HG02571 (cell line): ENCODE measurements around the gene SHH.

ENCODE experiments used
- ATAC-seq: cut with Tn5 transposase; IDR thresholded peaks from one replicate; pipeline ENCODE4 v1.9.1; 2021; ENCODE audit warnings: mild to moderate bottlenecking, moderate library complexity; ENCODE audit not compliant: unreplicated experiment

Gene SHH

DNA sequence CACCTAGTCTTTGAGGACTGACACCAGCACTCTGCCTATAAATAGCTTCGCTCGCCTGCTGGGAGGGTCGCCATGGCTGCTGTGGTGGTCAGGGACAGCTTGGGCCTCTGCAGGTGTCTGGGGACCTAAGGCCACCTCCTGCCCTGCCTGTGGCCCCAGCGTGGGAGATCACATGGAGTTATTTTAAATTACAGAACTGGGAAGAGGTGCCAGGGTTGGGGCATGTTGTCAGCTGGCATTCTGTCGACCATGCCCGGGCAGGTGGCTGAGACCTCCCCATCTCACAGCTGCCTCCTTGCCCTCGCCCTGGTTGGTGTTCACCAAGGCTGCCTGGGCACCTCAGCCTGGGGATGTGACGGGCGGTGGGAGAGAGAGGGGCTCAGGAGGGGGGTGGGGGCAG lies 18.1 kb downstream of the SHH start:
- ATAC-seq: no peak

DNA sequence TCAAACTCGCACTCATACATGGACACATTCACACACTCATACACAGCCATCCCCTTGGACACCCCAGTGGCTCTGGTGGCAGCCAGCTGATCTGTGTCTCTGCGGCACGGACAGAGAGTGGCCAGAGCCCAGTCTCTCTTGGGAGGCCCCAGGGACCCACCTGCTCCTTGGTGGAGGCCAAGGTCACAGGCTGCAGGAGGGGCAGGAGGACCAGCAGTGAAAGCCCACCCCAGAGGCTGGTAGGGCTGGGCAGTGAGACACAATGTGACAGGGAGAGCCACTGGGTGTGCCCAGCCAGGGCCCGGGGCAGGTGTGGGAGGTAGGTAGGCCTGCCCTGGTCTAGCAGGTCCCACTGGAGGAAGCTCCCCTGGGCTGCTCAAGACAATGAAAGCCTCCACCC lies 18.5 kb downstream of the SHH start:
- ATAC-seq: no peak

DNA sequence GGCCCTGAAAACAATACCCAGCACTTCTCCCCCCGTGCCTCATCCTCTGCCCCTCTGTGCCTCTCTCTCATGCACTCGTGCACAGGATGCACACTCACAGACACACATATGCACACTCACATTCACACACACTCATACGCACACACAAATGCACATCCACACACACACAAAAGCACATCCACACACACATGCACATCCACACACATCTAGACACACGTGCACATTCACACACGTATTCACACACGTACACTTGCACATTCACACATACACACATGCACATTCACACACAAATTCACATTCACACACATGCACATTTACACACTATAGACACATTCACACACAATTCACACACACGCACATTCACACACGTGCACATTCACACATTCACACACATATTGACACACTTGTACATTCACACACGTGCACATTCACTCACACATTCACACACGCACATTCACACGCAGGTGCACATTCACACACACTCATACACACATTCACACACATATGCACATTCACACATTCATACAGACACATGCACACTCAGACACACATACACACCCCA lies 19.2 kb downstream of the SHH start:
- no peak for ATAC-seq

DNA sequence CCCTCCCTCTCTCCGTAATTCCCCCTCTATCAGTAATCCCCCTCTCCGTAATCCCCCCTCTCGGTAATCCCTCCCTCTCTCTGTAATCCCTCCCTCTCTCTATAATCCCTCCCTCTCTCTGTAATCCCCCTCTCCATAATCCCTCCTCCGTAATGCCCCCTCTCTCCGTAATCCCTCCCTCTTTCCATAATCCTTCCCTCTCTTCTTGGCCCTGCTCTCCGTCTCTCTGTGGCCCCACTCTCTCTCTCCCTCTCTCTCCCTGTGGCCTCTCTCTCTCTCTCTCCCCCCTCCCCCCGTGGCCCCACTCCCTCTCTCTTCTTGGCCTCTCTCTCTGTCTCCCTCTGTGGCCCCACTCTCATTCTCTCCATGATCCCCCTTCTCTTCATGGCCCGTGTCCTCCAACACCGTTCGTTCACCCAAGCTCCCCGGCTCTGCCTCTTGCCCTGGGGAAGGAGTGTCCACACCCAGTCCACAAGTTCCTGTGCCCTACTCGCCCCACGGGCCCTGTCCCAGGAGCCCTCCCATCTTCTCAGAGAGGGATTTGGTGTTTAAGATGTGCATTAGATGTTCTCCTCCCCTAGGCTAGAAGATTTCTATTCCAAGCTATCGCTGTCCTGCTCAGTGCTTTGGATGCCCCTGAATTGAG lies 19.8 kb downstream of the SHH start:
- no peak for ATAC-seq

DNA sequence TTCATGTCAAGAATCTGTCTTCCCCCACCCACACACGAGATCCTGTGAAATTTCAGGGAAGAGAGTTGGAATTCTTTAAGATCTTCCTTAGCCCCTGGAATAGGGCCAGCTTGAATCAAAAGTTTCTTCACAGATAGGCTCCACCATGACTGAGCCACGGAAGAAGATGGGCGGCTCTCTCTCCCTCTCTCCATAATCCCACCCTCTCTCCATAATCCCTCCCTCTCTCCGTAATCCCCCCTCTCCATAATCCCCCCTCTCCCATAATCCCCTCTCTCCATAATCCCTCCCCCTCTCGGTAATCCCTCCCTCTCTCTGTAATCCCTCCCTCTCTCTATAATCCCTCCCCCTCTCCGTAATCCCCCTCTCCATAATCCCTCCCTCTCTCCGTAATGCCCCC lies 20.4 kb downstream of the SHH start:
- no peak for ATAC-seq

DNA sequence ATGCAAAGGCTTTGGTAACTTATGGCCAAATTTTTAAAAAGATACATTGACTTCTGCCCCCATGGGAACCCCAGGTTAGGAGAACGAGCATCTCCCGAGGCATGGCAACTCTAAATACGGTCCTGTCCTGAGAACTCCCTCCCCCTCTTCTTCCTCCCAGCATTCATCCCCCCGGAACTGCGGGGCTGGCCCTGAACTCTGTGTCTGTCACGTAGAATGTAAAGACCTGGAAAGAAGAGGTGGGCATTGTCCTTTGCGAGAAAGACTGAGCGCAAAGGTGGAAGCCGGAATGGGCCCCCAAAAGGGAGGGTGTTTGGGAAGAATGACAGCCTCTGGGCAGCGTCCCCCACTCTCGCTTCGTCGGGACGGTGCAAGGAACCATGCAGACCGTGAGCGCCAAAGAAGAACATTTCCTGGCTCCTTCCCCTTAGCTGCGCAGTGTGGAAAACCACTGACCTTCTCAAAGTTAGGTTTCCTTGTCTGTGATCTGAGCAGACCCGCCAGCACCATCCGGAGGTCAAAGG lies 21.0 kb downstream of the SHH start:
- ATAC-seq: no peak

DNA sequence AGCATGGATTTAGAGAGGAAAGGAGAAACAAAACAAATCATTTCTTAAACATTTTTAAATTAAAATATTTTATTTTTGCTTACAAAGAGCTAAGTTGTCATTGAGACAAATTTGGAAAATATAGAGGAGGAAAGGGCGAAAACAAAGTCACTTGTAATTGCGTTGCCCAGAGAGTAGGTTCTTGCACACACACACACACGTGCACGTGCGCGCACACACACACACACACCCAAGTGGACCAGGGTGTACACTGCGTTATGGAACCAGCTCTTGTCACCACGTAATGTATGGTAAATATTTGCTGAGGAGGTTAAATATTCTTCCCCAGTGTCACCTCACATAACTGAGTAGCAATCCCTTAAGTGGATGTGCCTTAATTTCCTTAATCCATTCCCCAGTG lies 21.6 kb downstream of the SHH start:
- no peak for ATAC-seq

DNA sequence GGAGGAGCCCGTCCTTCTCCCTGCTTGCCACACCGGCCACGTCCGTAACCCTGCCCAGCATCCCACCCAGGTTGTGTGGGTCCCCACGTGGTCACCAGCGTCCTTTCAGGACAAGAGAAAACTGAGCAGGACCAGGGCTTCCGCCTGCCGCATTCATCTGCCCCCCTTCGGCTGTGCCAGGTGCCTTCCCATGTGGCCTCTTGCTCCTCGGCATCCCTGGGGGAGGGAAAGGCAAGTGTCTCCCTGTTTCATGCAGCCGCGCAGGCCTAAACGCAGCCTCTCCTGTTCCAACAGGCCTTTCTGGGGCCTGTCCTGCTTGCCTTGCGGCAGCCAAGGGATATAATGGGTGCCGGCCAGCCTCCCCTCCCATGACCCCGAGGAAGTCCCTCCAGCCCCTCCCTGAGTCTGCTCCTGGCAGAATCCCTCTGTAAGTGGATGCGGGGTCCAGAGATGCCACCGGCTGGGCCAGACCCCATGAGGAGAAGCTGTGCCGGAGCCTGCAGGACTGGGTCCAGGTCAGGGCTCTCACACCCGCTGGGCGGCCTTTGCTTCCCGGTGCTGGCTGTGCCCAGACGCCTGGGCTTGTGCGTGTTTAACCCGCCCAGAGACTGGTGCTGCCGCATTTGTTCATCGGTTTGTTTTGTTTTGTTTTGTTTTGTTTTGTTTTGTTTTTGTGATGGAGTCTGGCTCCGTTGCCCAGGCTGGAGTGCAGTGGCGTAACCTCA lies 23.1 kb downstream of the SHH start:
- ATAC-seq: no peak

DNA sequence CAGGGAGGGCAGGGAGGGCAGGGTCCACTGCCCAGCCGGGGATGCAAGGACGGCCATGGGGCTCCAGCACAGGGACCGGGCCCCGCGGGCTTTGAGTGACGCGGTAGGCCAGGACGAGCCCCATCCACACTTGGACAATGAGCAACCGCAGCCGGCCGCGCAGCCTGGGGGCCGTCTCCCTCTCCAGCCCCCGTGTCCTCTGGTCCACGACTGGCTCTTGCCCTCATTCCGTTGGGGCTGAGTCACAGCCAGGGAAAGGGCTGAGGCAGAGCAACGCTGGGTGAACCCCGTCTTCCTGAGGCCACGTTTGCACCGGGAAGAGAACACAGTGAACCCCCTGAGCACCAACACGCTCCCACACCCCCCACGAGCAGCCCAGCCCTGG lies 23.7 kb downstream of the SHH start:
- ATAC-seq: no peak

DNA sequence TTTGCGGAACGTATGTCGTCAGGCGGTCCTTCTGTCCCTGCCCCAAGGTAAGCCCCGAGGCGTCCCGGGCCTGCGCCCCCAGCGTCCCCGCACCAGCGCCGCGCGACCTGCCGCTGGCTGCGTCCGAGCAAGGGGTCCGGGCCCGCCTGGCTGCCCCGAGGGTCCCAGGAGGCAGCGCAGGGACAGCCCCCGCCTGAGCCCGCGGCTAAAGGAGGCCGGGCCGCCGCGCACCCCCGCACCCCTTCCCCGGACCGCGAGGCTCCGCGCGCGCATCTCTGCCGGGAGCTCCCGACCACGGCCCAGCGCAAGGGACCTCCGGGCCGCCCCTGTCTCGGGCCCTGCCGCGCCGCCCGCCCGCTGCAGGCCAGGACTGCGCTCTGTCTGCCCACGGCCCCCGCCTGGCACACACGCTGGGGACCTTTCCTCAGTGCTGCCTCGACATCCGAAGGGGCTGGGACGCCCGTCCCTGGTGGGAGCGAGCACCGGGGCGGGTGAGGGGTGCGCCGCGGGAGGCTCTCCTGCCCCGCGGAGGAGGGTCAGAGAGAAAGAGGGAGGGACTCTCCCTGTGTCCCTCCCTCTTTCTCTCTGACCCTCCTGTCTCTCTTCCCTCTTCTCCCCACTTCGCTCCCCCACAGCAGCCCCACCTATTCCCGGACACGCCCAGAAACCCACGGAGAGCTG lies 25.0 kb downstream of the SHH start:
- ATAC-seq: no peak

DNA sequence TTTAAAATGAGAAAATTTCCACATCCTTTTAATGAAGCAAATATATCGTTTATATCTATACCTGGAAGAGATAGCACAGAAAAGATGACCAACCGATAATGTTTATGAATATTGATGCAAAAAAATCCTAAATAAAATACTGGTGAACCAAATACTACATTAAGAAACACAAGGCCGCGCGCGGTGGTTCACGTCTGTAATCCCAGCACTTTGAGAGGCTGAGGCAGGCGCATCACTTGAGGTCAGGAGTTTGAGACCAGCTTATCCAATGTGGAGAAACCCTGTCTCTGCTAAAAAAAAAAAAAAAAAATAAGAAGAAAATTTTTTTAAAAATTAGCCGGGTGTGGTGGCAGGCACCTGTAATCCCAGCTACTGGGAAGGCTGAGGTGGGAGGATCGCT lies 25.8 kb downstream of the SHH start:
- ATAC-seq: no peak

DNA sequence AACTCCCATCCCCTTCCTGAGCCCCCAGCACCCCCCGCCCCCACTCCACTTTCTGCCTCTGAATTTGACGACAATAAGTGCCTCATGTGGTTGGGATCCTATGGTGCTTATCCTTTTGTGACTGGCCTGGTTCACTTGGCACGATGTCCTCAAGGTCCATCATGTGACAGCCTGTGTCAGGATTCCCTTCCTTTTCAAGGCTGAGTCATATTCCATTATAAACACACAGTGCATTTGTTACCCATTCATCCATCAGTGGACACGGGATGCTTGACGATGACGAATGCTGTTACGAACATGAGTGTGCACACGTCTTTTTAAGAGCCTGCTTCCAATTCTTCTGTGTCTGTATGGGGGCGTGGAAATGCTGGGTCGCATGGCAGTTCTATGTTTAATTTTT lies 26.7 kb downstream of the SHH start:
- ATAC-seq: no peak

DNA sequence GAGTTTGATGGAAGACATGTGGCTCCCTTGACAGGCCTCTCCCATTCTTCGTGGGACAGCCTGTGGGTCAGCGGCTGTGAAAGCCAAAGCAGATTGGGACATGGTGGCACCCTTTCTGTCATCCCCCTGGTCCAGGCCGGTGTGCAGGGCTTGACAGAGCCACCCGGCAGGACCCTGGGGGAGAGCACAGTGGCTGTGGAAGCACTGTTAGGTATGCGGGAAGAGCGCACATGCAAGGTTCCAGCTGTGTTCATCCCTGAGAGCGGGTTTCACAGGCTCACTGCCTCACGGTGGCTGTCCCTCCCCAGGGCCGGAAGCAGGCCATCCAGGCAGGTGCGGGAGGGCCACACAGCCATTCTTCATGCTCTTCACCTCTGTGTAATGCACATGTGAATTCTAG lies 29.8 kb downstream of the SHH start:
- ATAC-seq: no peak

DNA sequence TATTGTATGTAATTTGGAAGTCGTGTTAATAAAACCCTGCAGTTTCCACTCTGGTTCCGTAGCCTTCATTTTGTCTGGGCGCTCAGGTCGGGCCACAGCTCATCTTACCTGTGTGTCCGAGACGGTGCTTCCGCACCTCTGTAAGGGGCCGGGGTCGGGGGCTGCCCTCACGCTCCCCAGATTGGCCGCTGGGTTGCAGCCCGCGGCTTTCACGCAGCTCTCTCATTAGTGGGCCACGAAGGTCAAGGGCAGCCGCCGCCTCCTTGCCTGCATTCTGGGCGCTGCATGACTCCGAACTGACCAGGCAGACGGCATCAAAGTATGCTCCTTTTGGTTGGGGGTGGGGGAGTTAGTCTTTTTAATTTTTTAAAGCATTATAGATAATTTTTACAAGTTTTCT lies 30.8 kb downstream of the SHH start:
- no peak for ATAC-seq

DNA sequence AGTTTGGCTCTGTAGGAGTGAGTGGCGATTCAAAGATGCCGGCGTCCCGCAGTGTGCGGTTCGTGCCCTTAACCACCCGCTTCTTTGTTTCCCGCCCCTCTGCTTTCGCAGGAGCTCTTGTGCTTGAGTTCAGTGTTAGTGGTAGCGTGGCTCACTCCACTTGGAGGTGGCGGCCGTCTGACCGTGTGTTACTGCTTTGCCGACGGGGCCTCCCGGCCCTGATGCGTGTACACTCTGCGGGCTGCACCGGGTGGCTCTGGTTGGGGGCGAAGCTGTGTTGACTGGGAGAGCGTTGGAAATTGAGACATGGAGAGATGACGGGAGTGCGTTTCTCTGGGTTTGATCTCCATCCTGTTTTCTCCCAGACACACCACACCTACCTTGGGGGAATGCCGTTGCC lies 31.4 kb downstream of the SHH start:
- no peak for ATAC-seq

DNA sequence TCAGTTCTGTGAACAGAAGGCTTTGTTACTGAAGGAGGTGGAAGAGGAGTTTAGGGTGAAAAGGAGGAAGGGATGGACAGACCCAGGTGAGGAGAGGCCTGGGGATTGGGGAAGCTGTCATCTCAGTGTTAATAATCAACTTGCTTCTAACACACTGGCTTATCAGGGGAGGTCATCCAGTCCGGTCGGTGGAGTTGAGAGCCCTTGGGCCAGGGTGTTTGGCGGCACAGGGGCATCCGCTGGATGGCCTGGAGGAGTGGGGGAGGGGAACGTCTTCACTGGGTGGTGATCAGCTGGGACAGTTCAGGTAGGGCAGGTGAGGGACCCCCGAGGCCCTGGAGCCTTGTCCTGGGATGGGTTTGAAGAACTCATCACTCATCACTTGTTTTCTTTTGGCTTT lies 33.9 kb downstream of the SHH start:
- ATAC-seq: no peak

DNA sequence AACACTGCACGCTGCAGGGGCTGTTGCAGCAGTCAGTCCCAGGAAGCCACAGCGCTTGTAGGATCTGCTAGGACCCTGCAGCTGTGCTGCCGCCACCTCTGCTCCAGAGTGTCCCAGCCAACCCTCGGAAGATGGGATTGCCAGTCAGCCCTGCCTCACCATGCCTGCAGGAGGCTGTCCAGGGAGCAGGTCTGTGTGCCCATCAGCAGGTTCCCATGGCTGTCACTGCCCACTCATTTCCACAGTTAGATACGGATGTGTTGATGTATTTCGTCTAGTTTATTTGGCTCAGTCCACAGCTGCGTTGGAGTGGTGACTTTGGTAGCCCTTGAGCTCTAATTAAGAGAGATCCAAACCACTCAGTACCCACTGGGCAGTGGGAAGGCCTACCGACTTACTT lies 35.7 kb downstream of the SHH start:
- ATAC-seq: no peak

DNA sequence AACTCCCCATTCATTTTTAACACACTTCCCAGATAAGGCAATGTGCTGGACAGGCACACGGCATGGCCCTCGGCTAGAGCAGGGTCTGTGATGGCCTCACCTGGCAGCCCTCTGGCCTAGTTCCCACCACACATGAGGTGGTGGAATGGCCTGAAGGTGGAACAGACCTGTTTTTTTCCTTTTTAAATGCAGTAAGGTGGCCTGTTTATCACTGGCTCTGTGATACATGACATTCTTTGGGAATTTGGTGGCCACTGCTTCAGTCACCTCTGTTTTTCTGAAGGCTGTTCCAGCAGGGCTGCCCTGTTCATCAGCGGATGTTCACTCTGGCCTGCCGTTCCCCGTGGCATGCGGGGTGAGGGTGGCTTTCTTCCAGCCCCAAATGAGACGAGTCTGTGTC lies 36.6 kb downstream of the SHH start:
- ATAC-seq: no peak

DNA sequence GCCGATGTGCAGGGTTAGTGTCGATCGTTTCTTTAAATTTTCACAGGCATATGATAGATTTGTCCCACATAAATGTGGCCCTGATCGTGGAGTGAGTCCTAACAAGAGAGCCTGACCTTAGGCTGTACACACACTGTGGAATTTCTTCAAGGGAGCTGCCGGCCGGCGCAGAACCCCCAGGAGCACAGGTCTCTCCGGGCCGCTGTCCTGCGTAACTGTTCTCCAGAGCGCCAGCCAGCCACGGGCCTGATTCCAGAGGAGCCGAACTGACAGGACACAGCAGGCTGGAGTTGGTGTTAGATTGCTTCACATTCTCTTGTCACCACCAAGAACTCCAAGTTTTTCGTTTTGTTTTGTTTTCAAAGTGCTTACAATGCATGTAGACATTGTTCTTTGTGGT lies 37.3 kb downstream of the SHH start:
- no peak for ATAC-seq

DNA sequence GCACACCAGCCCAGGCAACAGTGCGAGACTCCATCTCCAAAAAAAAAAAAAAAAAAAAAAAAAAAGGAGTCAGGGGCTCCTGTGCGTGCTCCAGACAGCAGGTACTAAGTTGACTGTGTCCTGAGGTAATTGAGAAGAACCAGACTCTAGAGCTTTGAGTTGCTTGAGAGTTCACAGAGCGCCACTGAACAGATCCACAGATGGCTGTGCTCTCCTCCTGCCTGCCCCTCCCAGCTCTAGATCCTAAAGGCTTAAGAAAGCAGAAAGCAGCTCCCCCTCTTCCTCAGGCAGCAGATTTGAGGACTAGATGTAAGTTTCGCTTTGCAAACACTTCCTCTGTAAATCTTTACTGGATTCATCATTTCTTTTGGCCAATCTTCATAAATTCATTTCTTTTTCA lies 38.7 kb downstream of the SHH start:
- ATAC-seq: no peak

DNA sequence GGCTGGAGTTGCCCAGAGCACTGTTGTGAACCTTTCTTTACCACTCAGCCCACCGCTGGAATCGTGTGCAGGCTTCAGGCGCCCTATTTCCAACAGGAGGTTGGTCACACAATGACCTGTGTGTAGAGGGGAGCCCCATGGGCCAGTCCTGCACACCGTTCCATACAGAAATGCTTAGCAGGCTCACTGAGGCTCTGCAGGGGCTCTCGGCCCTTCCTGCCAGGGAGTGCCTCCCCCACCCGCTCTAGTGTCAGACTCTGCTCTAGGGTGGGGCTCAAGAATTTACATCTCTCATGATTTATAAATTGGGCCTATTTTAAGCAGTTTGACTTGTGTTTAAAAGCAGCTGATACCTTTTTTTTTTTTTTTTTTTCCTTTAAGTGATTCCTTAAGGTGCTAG lies 42.0 kb downstream of the SHH start:
- no peak for ATAC-seq

DNA sequence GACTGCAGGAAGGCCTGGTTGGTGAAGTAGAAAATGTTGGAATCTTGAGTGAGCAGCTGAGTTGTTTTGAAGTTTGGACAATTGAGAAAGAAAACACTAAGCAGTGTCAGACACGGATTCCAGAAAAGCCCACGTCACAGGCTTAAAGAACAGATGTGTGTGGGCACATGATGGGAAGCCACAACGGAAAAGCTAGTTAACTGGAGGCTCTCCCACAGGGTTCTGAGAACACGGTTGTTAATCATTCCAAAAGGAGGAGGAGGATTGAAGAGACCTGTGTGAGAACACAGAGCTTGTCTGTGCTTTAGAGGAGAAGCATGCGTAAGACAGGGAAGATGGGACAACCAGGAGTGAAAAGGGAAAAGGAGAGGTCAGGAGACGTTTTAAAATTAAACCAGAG lies 42.6 kb downstream of the SHH start:
- no peak for ATAC-seq
